ENCODE measurements around the gene SLC7A1. TPM values are rescaled to one million over a fixed set of nuclear protein-coding genes. Genes with fewer than 3 reads are reported as not detected.

SLC7A1 gene
- total RNA-seq, 4 donors from 2014 or later = 72.6 to 101 (median 86.7) TPM

GRCh38 chr13:29589967-29590366 lies 5.5 kb downstream of the SLC7A1 start:
- Histone ChIP-seq H3K4me3 (no peak overlapping the region), H3K4me1 (peaks cover 61% of the 10 kb centered on the region)

GRCh38 chr13:29589234-29589633 lies 6.3 kb downstream of the SLC7A1 start:
- Histone ChIP-seq H3K4me3 (no peak overlapping the region), H3K27ac (no peak overlapping the region), H3K27me3 (no peaks in the 10 kb centered on the region), H3K9me3 (no peaks in the 10 kb centered on the region), H3K36me3 (no peaks in the 10 kb centered on the region), H3K4me1 (peaks cover 56% of the 10 kb centered on the region)
- 60% methylated on average over 5 of the region's 6 CpGs for WGBS
- DNase-seq (ENCODE audit: low spot score in 2 of 2) = no peak
- TF ChIP-seq POLR2A (IDR thresholded peaks at IDR 0.05) (no peak), CTCF (IDR thresholded peaks at IDR 0.05) (no peak), EP300 (IDR thresholded peaks at IDR 0.05) (no peak), POLR2AphosphoS5 (IDR thresholded peaks at IDR 0.05) (no peak)

More at GRCh38 chr13:29589967-29590366, 5.5 kb downstream of the SLC7A1 start:
- no peaks in the 10 kb centered on the region for H3K27me3 ChIP-seq
- TF ChIP-seq EP300 (IDR thresholded peaks at IDR 0.05) (no peak), POLR2A (IDR thresholded peaks at IDR 0.05) (no peak), CTCF (IDR thresholded peaks at IDR 0.05) (no peak), POLR2AphosphoS5 (IDR thresholded peaks at IDR 0.05) (no peak)
- no peaks in the 10 kb centered on the region for H3K36me3 ChIP-seq
- no peak for DNase-seq (ENCODE audit: low spot score in 2 of 2)
- no peaks in the 10 kb centered on the region for H3K9me3 ChIP-seq
- no peak overlapping the region for H3K27ac ChIP-seq
- 67% methylated on average over 7 of the region's 7 CpGs for WGBS

- TF ChIP-seq CTCF (IDR thresholded peaks at IDR 0.05) (no peak), POLR2AphosphoS5 (IDR thresholded peaks at IDR 0.05) (no peak)
- H3K4me3 ChIP-seq = no peak overlapping the region
- peaks cover 50% of the 10 kb centered on the region for H3K4me1 ChIP-seq
- no peaks in the 10 kb centered on the region for H3K27me3 ChIP-seq
- no peaks in the 10 kb centered on the region for H3K36me3 ChIP-seq
- H3K27ac ChIP-seq = no peak overlapping the region
- DNase-seq (ENCODE audit: low spot score in 2 of 2) = no peak
- no peaks in the 10 kb centered on the region for H3K9me3 ChIP-seq
- WGBS = 54% methylated on average over 7 of the region's 7 CpGs
Measured at GRCh38 chr13:29587645-29588044, 7.8 kb downstream of the SLC7A1 start.

GRCh38 chr13:29583073-29583785 lies 12.3 kb downstream of the SLC7A1 start:
- Histone ChIP-seq H3K9me3 (no peaks in the 10 kb centered on the region), H3K4me1 (peaks cover 67% of the 10 kb centered on the region), H3K27ac (no peak overlapping the region), H3K27me3 (no peaks in the 10 kb centered on the region), H3K36me3 (no peaks in the 10 kb centered on the region), H3K4me3 (no peak overlapping the region)
- TF ChIP-seq POLR2A (IDR thresholded peaks at IDR 0.05) (no peak), POLR2AphosphoS5 (IDR thresholded peaks at IDR 0.05) (no peak), CTCF (IDR thresholded peaks at IDR 0.05) (no peak), EP300 (IDR thresholded peaks at IDR 0.05) (no peak)
- 63% methylated on average over 6 of the region's 7 CpGs for WGBS
- DNase-seq (ENCODE audit: low spot score in 2 of 2) = no peak

- no peaks in the 10 kb centered on the region for H3K9me3 ChIP-seq
- no peak overlapping the region for H3K4me3 ChIP-seq
- DNase-seq (ENCODE audit: low spot score in 2 of 2) = no peak
- H3K27me3 ChIP-seq = no peaks in the 10 kb centered on the region
- TF ChIP-seq CTCF (IDR thresholded peaks at IDR 0.05) (no peak), POLR2AphosphoS5 (IDR thresholded peaks at IDR 0.05) (no peak), POLR2A (IDR thresholded peaks at IDR 0.05) (no peak), EP300 (IDR thresholded peaks at IDR 0.05) (no peak)
- WGBS = 56% methylated on average over 5 of the region's 10 CpGs
- H3K36me3 ChIP-seq = no peaks in the 10 kb centered on the region
- peaks cover 67% of the 10 kb centered on the region for H3K4me1 ChIP-seq
- H3K27ac ChIP-seq = no peak overlapping the region
Measured at GRCh38 chr13:29582171-29582570, 13.3 kb downstream of the SLC7A1 start.

Measured in suprapubic skin (tissue), 4 donors.